HTERT RPE-1 (cell line): ENCODE data around the gene TEK.
"Not testable (repeated sequence)": the region's sequence is repeated elsewhere in the genome, so short reads cannot be mapped to it uniquely, and the experiment has no call there.

Experiments used
- in situ Hi-C: fragments of 300-500 bp; cut with MboI; formaldehyde crosslinking; loops from 4 replicates; pipeline ENCODE4 v1.14.3; 2020; ENCODE audit warnings: low sequenced_read_pairs

The TEK gene

GRCh38 chr9:27212191-27212590 is 103.2 kb downstream of the TEK start:
- in situ Hi-C loops, result no loop called here

GRCh38 chr9:27212621-27213020 is 103.6 kb downstream of the TEK start:
- in situ Hi-C loops, result no loop called here

- in situ Hi-C loops, result no loop called here
Measured at GRCh38 chr9:27227192-27227591, 118.2 kb downstream of the TEK start.

- in situ Hi-C loops, result not testable (repeated sequence)
Measured at GRCh38 chr9:27239648-27240047, 130.6 kb downstream of the TEK start.

GRCh38 chr9:27247756-27248155 is 138.7 kb downstream of the TEK start:
- in situ Hi-C loops, result no loop called here

- in situ Hi-C loops, result no loop called here
Measured at GRCh38 chr9:27248702-27249101, 139.7 kb downstream of the TEK start.

- in situ Hi-C loops, result no loop called here
Measured at GRCh38 chr9:27258662-27259061, 149.6 kb downstream of the TEK start.

GRCh38 chr9:27260789-27261516 is 151.9 kb downstream of the TEK start:
- in situ Hi-C loops, result no loop called here

GRCh38 chr9:27261517-27262211 is 152.6 kb downstream of the TEK start:
- in situ Hi-C loops, result no loop called here

GRCh38 chr9:27272103-27272502 is 163.1 kb downstream of the TEK start:
- in situ Hi-C loops, result no loop called here

GRCh38 chr9:27273186-27273585 is 164.2 kb downstream of the TEK start:
- in situ Hi-C loops, result no loop called here

GRCh38 chr9:27276193-27277030 is 167.4 kb downstream of the TEK start:
- in situ Hi-C loops, result no loop called here

GRCh38 chr9:27278374-27278773 is 169.3 kb downstream of the TEK start:
- in situ Hi-C loops, result no loop called here

- in situ Hi-C loops, result no loop called here
Measured at GRCh38 chr9:27279611-27280010, 170.6 kb downstream of the TEK start.
